GM12801 (cell line): ENCODE data around the gene C1QA.

Source experiments
- TF ChIP-seq, protein P1 (sequence below): IDR thresholded peaks from one replicate; pipeline ENCODE4 v1.5.1; 2011; ENCODE audit warnings: control low read depth; ENCODE audit not compliant: insufficient read length; ENCODE audit errors: extremely low read depth

The C1QA gene

DNA sequence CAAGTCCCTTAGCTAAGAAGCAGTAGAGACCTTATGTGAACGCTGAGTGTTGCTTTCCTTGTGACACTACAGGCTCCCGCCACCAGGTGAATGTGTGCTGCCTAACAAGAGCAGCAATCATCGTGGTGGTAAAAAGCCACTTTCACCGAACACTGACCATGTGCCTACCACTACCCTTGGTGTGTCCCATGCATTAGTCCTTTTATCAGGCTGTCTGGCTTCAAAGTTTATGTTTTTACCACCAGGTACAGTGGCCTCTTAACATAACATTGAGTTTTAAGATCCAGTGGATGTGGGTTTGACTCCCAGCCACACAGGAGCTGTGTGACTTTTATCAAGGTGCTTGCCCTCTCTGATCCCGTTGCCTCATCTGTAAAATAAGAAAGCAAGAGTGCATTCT is 18.3 kb downstream of the C1QA start:
- TF ChIP-seq, protein P1, sequence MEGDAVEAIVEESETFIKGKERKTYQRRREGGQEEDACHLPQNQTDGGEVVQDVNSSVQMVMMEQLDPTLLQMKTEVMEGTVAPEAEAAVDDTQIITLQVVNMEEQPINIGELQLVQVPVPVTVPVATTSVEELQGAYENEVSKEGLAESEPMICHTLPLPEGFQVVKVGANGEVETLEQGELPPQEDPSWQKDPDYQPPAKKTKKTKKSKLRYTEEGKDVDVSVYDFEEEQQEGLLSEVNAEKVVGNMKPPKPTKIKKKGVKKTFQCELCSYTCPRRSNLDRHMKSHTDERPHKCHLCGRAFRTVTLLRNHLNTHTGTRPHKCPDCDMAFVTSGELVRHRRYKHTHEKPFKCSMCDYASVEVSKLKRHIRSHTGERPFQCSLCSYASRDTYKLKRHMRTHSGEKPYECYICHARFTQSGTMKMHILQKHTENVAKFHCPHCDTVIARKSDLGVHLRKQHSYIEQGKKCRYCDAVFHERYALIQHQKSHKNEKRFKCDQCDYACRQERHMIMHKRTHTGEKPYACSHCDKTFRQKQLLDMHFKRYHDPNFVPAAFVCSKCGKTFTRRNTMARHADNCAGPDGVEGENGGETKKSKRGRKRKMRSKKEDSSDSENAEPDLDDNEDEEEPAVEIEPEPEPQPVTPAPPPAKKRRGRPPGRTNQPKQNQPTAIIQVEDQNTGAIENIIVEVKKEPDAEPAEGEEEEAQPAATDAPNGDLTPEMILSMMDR: no peak

- TF ChIP-seq, protein P1: no peak
Observed at GRCh38 chr1:22658385-22659163, 22.1 kb downstream of the C1QA start.

DNA sequence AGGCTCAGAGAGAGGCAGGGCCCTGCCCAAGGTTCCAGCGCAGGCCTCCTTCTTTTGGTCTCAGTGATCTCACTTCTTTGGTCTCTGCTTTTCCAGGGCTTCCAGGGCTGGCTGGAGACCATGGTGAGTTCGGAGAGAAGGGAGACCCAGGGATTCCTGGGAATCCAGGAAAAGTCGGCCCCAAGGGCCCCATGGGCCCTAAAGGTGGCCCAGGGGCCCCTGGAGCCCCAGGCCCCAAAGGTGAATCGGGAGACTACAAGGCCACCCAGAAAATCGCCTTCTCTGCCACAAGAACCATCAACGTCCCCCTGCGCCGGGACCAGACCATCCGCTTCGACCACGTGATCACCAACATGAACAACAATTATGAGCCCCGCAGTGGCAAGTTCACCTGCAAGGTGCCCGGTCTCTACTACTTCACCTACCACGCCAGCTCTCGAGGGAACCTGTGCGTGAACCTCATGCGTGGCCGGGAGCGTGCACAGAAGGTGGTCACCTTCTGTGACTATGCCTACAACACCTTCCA is 24.4 kb downstream of the C1QA start:
- TF ChIP-seq, protein P1: no peak

DNA sequence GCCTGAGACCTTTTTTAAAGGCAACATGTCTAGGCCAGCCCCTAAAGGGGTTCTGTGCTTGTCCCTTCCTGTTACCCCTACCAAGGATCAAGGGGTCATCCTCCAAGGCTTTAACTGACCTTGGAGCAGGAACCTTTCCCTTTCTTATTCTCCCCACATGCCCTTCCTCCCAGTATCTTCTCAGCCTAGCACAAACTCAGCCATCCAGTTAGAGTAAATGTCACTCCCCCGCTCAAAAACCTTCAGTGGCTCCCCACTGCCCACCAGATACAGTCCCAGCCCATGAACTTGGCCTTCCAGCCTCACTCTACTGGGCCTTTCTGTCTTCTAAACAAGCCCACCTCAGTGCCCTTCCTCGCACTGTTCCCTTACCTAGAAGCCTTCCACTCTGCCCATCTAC is 25.5 kb downstream of the C1QA start:
- TF ChIP-seq, protein P1: no peak

- TF ChIP-seq, protein P1: no peak
Observed at GRCh38 chr1:22662318-22662717, 25.9 kb downstream of the C1QA start.

GRCh38 chr1:22662986-22663408 is 26.6 kb downstream of the C1QA start:
- TF ChIP-seq, protein P1: no peak

DNA sequence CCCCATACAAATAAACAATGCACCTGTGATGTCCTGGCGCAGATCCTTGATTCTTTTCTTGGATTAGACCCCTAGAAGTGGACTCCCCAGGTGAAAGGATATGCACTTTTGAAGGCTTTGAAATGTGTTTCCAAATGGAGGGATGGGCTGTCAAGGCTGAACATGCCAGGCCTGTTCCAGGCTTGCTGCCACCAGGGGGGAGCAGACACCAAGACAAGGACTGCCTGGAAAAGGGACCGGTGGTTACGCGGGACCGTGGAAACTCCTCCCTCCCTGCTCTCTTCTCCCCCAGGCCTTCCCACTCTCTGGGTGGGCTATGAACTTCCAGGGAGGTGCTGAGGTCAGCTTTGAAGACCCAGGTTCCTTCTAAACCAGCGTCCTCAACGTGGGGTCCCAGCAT is 29.3 kb downstream of the C1QA start:
- TF ChIP-seq, protein P1: no peak
